Hindlimb muscle (tissue), 1 donor: ENCODE results near the gene FLT3. TPM values are rescaled to one million over a fixed set of nuclear protein-coding genes. Genes with fewer than 3 reads are reported as not detected.

Experiments used
- DNase-seq: peaks from one replicate; pipeline ENCODE4 v3.0.0-alpha.2; 2013
- polyA plus RNA-seq: library from polyadenylated mRNA; unstranded; fragments of 120-200 nt; gene quantifications from one replicate; pipeline ENCODE4 v1.2.1, GENCODE V29; 2013; ENCODE audit not compliant: insufficient read length

FLT3 gene
- polyA plus RNA-seq, 1 donor = 0.32 TPM

- DNase-seq = no peak
Observed at GRCh38 chr13:28001049-28001448, 99.3 kb downstream of the FLT3 start.

- DNase-seq = no peak
Observed at GRCh38 chr13:28000567-28000966, 99.8 kb downstream of the FLT3 start.

GRCh38 chr13:27997904-27998522, 102.4 kb downstream of the FLT3 start:
- DNase-seq = peak; percentile 21

GRCh38 chr13:27991881-27992280, 108.5 kb downstream of the FLT3 start:
- DNase-seq = no peak

- DNase-seq = no peak
Observed at GRCh38 chr13:27988520-27988919, 111.9 kb downstream of the FLT3 start, which contains the start of gene URAD. Gene URAD (minus strand): TSS chr13:27988693. CDS start chr13:27988637, 56 bp downstream.

- DNase-seq = no peak
Observed at GRCh38 chr13:27985600-27985999, 114.8 kb downstream of the FLT3 start.

- DNase-seq = no peak
Observed at GRCh38 chr13:27982361-27982760, 118.0 kb downstream of the FLT3 start.

GRCh38 chr13:27981006-27981708, 119.2 kb downstream of the FLT3 start:
- DNase-seq = no peak

- no peak for DNase-seq
Observed at GRCh38 chr13:27980280-27980998, 119.9 kb downstream of the FLT3 start.

- no peak for DNase-seq
Observed at GRCh38 chr13:27979765-27980279, 120.6 kb downstream of the FLT3 start.

- no peak for DNase-seq
Observed at GRCh38 chr13:27979001-27979643, 121.3 kb downstream of the FLT3 start.

- DNase-seq = no peak
Observed at GRCh38 chr13:27978301-27978968, 121.9 kb downstream of the FLT3 start.

GRCh38 chr13:27977476-27978300, 122.7 kb downstream of the FLT3 start:
- DNase-seq = no peak

GRCh38 chr13:27976362-27977091, 123.8 kb downstream of the FLT3 start:
- no peak for DNase-seq

GRCh38 chr13:27975564-27976361, 124.6 kb downstream of the FLT3 start:
- no peak for DNase-seq

- DNase-seq = no peak
Observed at GRCh38 chr13:27973961-27974662, 126.3 kb downstream of the FLT3 start.

- no peak for DNase-seq
Observed at GRCh38 chr13:27973291-27973690, 127.1 kb downstream of the FLT3 start.

- no peak for DNase-seq
Observed at GRCh38 chr13:27972478-27972820, 127.9 kb downstream of the FLT3 start.
